Stomach (tissue), 9 donors: ENCODE data around the gene ODF2L. TPM values are rescaled to one million over a fixed set of nuclear protein-coding genes. Genes with fewer than 3 reads are reported as not detected.

ENCODE experiments used
- DNase-seq, 2 donors: peaks; one replicate each; pipeline versions ENCODE4 v3.0.0 to v3.0.0-alpha.2; 2013 to 2019
- H3K27ac ChIP-seq, 5 donors: fragments of 200-600 bp in 4 of 5; sonication (generic) in 4 of 5; one replicate each; pipeline ENCODE4 v1.5.1; 2013 to 2019; ENCODE audit warnings: mild to moderate bottlenecking in 1 of 5, moderate library complexity in 1 of 5
- H3K27me3 ChIP-seq, 3 donors: fragments of 200-600 bp; sonication (generic); one replicate each; pipeline ENCODE4 v1.5.1; 2017 to 2019; ENCODE audit warnings: mixed run types in 1 of 3
- H3K36me3 ChIP-seq, 4 donors: fragments of 200-600 bp; sonication (generic); 1 replicate in 3 of 4; 2 replicates in 1 of 4; pipeline ENCODE4 v1.5.1; 2016 to 2019
- H3K4me1 ChIP-seq, 4 donors: fragments of 200-600 bp; sonication (generic); one replicate each; pipeline ENCODE4 v1.5.1; 2016 to 2019
- H3K4me3 ChIP-seq, 4 donors: fragments of 200-600 bp; sonication (generic) in 3 of 4; one replicate each; pipeline ENCODE4 v1.5.1; 2016 to 2019; ENCODE audit warnings: mild to moderate bottlenecking in 1 of 4
- H3K9me3 ChIP-seq, 4 donors: fragments of 200-600 bp; sonication (generic); one replicate each; pipeline ENCODE4 v1.5.1; 2016 to 2019
- CTCF ChIP-seq, 7 experiments: fragments of 450-650 bp in 4 of 7; fragments of 200-600 bp in 3 of 7; sonication (generic) in 3 of 7; IDR thresholded peaks; one replicate each; pipeline ENCODE4 v1.5.1; 2016 to 2019; ENCODE audit warnings: antibody characterized with exemption in 7 of 7, control low read depth in 2 of 7, mild to moderate bottlenecking in 1 of 7
- EP300 ChIP-seq: sonication (generic); formaldehyde crosslinking; IDR thresholded peaks from one replicate; pipeline ENCODE4 v1.6.1; 2017; ENCODE audit warnings: antibody characterized with exemption
- POLR2A ChIP-seq, 4 donors: fragments of 450-650 bp; IDR thresholded peaks; one replicate each; pipeline ENCODE4 v1.6.1; 2016; ENCODE audit warnings: antibody characterized with exemption in 4 of 4, control low read depth in 2 of 4, mild to moderate bottlenecking in 1 of 4, moderate library complexity in 1 of 4
- POLR2AphosphoS5 ChIP-seq, 3 donors: sonication (generic); formaldehyde crosslinking; IDR thresholded peaks; one replicate each; pipeline ENCODE4 v1.6.1; 2016; ENCODE audit warnings: antibody characterized with exemption in 3 of 3
- WGBS, 5 donors: extraction: QIAGEN DNeasy Blood & Tissue Kit in 3 of 5; methylation state at CpG; one replicate each; pipeline versions ENCODE4 v1.1.5 to v1.1.7; 2013 to 2018; 5-methylcytosine and 5-hydroxymethylcytosine counted together
- intact Hi-C: fragments of 100-400 bp; cut with DNase I; formaldehyde crosslinking; loops from one replicate; pipeline ENCODE4 v1.15.1; 2023; ENCODE audit warnings: low total_unique reads
- polyA plus RNA-seq, 3 donors: library from polyadenylated mRNA; stranded (reverse); fragments of 200-250 nt; gene quantifications; one replicate each; pipeline ENCODE4 v1.2.3, GENCODE V29; 2013
- total RNA-seq, 5 donors: library from RNA; depleted of rRNA; stranded (reverse); fragments of >200 nt; gene quantifications; one replicate each; pipeline versions ENCODE4 v1.1.0 to v1.2.3, GENCODE V29; 2014 to 2016
- donor health status: healthy with polysubstance abuse.
- donor health status: Bipolar disorder and iron deficiency.
- donor health status: healthy.

Gene ODF2L
- total and polyA plus RNA-seq, 8 donors, result 6.0 to 159 (median 49.2) TPM

DNA sequence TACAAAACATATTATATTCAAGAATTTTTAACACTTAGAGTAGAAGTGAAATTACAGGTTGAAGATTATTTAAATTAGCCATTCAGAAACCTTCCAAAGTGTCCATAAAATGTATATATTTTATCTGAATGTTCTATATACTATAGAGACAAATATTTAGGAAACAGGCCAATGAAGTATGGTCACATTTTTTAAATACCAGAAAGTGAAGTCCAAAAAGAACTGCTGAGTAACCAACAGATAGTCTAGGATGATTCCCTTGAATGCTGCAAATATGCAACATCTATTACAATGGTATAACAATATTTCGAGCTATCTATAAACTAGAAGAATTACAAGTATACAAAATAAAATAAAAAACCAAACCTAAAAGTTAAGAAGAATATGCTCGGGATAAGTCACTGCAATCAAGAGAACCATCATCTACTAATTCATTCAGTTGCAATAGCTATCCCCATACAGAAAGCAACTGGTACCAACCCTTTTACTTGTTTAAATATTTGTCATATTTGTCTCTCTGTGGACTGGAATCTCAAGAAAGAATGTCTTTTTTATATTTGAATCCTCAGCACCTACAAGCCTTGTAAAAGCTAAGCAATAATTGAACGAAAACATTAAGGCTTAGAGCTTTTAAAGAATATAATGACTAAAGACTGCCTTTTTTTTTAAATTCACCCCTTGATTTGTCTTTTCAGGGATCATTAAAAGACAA is 8.1 kb downstream of the ODF2L start:
- H3K4me3 ChIP-seq, result no peak overlapping the region
- intact Hi-C loops, result no loop called here
- peaks cover 0 to 10% (median 0%) of the 10 kb centered on the region in 4 donors for H3K4me1 ChIP-seq
- WGBS, 5 donors, result 83 to 91% (median 88%) methylated on average over 3 of the region's 3 CpGs
- no peak overlapping the region for H3K27ac ChIP-seq
- no peaks in the 10 kb centered on the region for H3K27me3 ChIP-seq
- no peaks in the 10 kb centered on the region for H3K9me3 ChIP-seq
- no peak for DNase-seq
- TF ChIP-seq POLR2A (IDR thresholded peaks at IDR 0.05), result no peak
- H3K36me3 ChIP-seq, result no peaks in the 10 kb centered on the region

DNA sequence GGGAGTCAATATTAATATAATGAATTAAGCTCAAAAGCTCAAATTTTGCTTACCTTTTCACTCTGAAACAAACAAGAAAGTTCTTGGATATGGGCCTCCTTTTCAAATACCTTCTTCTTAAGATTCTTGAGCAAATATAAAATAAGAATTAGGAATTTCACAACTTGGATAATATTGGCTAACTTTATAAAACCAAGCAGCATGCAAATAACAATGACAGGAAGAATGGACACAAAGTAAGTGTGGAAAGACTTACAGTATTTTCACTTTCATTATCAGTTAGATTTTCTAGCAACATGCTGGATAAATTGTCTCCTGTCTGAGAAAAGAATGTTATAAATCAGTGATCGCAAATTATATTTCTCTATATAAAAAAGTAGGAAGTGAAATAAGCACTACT is 13.2 kb downstream of the ODF2L start:
- Histone ChIP-seq H3K4me1 (peaks cover 0 to 4% (median 0%) of the 10 kb centered on the region in 4 donors), H3K27me3 (no peaks in the 10 kb centered on the region), H3K9me3 (no peaks in the 10 kb centered on the region), H3K4me3 (no peak overlapping the region), H3K27ac (no peak overlapping the region), H3K36me3 (no peaks in the 10 kb centered on the region)
- WGBS, 5 donors, result 57 to 77% (median 69%) methylated on average over 1 of the region's 1 CpG
- DNase-seq, result no peak
- TF ChIP-seq EP300 (no peak), CTCF (IDR thresholded peaks at IDR 0.05) (no peak), POLR2A (IDR thresholded peaks at IDR 0.05) (no peak), POLR2AphosphoS5 (IDR thresholded peaks at IDR 0.05) (no peak)
- intact Hi-C loops, result no loop called here

GRCh38 chr1:86381223-86381622 is 14.9 kb downstream of the ODF2L start:
- intact Hi-C loops, result no loop called here
- TF ChIP-seq CTCF (IDR thresholded peaks at IDR 0.05), result no peak
- TF ChIP-seq EP300, result no peak
- no peak for TF ChIP-seq POLR2AphosphoS5 (IDR thresholded peaks at IDR 0.05)
- TF ChIP-seq POLR2A (IDR thresholded peaks at IDR 0.05), result no peak
- Histone ChIP-seq H3K36me3 (peaks cover 0 to 14% (median 0%) of the 10 kb centered on the region in 4 donors), H3K4me3 (no peak overlapping the region), H3K27me3 (no peaks in the 10 kb centered on the region), H3K9me3 (peaks cover 0 to 8% (median 6%) of the 10 kb centered on the region in 4 donors), H3K4me1 (peaks cover 0 to 4% (median 0%) of the 10 kb centered on the region in 4 donors), H3K27ac (no peak overlapping the region)
- 74 to 81% (median 79%) methylated on average over 4 of the region's 4 CpGs for WGBS, 5 donors
- no peak for DNase-seq

- WGBS, 5 donors, result 3 to 7% (median 6%) methylated on average over 4 of the region's 4 CpGs
- H3K9me3 ChIP-seq, result peaks cover 0 to 8% (median 6%) of the 10 kb centered on the region in 4 donors
- H3K36me3 ChIP-seq, result peaks cover 0 to 14% (median 1%) of the 10 kb centered on the region in 4 donors
- H3K27ac ChIP-seq, result no peak overlapping the region
- TF ChIP-seq POLR2A (IDR thresholded peaks at IDR 0.05), result no peak
- TF ChIP-seq POLR2AphosphoS5 (IDR thresholded peaks at IDR 0.05), result no peak
- TF ChIP-seq CTCF (IDR thresholded peaks at IDR 0.05), result peak in 5 of 7 experiments; percentile 49 to 85 (median 73)
- no peak for TF ChIP-seq EP300
- DNase-seq, result peak in 1 of 2 donors; percentile 84
- H3K4me3 ChIP-seq, result no peak overlapping the region
- intact Hi-C loops, result no loop called here
- peaks cover 0 to 4% (median 0%) of the 10 kb centered on the region in 4 donors for H3K4me1 ChIP-seq
- H3K27me3 ChIP-seq, result no peaks in the 10 kb centered on the region
Observed at GRCh38 chr1:86380257-86380861, 15.8 kb downstream of the ODF2L start.
